ENCODE results near the gene NEGR1.

Gene NEGR1

DNA sequence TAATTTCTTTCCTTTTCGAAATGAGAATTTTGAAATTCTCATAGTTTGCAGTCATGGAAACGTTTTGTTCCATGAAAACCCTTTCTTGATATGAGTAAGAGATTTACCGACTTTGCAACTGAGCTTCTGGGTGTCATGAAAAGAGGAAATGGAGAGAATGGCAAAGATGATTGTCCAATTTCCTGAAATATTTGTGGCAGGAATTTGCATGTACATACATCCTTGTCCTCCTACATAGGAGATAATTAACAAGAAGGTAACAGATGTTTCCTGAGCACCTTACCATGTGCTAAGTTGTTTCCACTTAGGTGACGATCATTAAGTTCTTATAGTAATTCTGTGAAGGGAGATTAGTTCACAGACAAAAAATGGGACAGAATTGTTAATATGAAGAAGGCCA, 170.7 kb downstream of the NEGR1 start:
- no peak for DNase-seq

DNA sequence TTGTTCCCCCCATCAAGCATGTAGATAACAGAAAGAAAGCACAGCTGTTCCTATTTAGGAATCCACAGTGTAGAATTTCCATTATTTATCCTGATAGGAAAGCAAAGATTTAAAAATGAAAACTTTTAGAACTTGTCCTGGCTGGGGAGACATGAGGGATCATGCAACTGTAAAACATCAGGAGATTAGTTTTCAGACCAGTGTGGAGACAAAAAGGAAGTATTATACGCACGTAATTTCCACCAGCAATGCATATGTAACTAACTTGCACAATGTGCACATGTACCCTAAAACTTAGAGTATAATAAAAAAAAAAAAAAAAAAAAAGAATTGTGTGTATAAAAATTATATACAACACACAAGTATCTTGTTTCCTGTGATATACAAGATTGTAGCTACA, 172.4 kb downstream of the NEGR1 start:
- DNase-seq: no peak

DNA sequence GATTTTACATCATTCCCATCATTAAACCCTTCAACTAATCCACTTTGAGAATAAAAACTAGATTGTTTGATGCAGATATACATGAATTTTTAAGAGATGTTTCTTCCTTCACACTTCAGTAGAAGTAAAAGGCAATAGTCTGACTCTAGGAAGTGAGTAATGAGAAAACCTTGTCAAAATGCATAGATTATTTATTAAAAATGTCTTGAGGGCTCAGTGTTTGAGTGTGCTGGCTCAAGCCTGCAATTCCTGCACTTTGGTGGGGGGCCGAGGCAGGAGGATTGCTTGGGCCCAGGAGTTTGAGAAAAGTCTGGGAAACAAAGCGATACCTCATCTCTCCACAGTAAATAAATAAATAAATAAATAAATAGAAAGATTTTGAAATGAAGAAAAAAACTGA, 177.1 kb downstream of the NEGR1 start:
- DNase-seq: no peak

DNA sequence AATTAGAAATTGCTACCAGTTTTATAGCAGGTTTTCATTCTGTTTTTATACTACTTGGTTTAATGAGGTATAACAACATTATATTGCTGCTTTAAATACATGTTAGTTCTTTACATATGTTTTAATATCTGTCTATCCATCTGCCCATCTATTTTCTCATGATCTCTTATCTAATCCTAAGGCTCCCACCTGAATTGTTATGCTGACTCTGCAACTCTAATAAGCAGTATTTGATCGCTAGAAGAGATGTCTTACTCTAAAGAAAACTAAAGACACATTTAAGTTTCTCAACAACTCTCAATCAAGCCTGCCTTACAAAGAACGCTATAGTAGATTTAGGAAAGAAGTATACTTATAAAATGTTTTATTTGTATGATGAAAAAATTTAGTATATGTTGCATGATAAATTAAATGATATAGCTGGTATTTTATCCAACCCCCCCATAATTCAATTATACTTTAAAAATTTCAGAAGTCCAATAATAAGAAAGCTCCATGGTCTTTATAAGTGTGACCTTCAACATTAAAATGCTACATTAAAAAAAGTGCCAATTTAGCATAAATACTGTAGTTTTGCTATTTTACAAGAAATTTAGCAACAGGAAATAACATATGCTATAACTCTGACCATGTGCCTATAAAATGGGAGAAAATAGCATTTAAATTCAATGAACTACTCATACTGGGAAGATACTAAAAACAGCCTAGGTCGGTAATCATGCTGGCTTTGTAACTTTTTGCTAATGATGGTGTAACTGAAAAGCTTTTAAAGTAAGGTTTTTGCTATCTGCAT, 180.3 kb downstream of the NEGR1 start:
- no peak for DNase-seq

DNA sequence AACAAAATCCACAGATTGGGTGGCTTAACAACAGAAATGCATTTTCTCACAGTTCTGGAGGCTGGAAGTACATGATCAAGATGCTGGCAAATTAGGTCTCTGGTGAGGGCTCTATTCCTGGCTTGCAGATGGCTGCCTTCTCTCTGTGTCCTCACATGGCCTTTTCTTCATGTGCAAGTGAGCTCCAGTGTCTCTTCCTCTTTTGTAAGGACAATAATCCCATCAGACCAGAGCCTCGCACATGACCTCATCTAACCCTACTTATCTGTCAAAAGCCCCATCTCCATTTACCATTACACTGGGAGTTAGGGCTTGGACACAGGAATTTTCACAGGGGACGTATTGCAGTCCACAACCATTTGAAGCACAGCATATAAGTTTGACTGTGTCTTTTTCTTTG, 181.6 kb downstream of the NEGR1 start:
- DNase-seq: no peak

DNA sequence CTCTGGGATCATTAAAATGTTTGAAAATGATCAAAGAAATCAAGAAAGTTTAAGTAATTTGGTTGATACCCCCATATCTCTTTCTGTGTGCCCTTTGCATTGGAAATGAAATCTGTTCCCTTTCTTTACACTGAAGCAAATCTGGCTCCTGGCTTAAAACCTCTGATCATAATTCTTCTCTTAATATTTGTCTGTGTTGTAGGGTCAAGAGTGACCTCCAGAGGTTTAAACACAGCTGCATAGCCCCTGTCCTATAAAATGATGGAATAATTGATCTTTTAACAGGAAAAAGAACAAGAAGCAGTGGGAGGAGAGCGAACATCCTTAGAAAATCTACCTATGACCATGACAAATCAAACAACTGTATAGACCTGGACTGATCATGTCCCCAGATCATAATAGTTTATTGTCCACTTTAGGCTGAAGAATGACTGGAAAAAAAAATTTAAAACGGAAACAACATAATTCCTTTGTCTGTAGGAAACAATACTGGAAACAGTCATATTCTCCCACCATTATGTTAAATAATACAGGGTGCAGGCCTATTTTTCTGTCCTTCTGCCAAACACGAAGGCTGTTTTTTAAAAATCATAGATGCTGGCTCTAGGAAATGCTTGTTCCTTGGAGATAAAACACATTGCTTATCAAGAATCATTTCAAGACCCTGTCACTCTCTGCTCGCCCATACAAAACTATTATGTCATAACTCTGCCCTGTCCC, 184.3 kb downstream of the NEGR1 start:
- DNase-seq: no peak

DNA sequence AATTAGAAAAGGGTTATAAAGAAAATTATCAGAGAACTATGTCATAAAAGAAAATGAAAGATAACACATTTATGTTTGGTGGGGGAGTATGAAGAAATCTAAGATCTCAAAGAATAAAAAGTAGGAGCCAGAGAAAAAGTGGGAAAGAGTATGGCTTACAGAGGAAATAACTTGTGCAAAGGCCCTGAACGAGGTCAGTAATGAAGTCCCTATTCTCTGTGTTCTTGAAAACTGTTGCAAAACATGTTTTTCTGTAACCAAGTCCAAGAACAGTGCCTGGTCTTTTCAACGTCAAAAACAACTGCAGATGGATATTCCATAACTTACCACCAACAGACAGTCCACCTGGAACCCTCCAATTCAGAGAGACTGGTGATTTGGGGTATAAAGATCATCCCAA, 188.1 kb downstream of the NEGR1 start:
- DNase-seq: no peak

DNA sequence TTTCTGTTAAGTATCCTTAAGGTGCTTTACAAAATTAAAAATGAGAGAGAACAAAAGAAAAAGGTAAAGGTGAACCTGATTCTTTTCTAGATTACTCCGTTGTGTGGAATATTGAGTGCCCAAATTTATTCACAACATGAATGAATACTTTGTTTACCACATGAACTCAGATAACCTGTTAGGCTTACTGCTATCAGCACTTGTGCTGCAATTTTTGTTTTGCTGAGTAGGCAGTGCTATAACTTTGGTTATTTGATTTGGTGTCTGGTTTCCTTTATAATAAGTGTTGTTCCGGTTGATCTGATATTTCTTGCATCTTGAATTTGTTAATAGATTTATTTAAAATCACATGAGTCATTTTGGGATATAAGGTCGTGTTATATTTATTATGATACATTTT, 195.9 kb downstream of the NEGR1 start:
- DNase-seq: peak; percentile 50

DNA sequence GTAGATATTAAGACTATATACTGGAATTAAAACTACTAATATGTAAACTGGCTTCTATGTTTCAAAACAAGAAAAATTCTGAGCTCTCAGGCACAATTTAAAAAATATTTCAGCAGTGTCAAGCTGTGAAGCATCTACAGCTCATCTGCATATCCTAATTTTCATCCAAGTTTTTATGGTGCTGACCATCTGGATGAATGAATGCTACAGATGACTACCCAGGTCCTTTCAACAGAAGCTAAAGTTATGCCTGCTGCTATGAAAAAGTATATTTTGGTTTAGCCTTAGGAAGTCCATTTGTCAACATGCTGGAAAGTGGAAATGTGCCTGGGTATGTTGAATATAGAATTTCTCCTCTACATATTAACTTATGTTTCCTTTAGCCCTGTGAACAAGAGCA, 206.9 kb downstream of the NEGR1 start:
- no peak for DNase-seq

DNA sequence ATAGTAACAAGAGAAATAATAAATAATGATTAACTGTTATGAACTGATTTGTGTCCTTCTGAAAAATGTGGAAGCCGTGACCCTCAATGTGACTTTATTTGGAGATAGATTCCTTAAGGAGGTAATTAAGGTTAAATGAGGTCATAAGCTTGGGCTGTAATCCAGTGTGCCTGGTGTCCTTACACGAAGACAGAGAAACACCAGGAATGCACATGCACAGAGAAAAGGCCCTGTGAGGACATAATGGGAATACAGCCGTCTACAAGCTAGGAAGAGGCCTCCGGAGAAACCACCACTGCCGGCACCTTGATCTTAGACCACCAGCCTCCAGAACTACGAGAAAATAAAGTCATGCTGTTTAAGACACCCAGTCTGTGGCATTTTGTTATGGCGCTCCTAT, 215.9 kb downstream of the NEGR1 start:
- DNase-seq: no peak

DNA sequence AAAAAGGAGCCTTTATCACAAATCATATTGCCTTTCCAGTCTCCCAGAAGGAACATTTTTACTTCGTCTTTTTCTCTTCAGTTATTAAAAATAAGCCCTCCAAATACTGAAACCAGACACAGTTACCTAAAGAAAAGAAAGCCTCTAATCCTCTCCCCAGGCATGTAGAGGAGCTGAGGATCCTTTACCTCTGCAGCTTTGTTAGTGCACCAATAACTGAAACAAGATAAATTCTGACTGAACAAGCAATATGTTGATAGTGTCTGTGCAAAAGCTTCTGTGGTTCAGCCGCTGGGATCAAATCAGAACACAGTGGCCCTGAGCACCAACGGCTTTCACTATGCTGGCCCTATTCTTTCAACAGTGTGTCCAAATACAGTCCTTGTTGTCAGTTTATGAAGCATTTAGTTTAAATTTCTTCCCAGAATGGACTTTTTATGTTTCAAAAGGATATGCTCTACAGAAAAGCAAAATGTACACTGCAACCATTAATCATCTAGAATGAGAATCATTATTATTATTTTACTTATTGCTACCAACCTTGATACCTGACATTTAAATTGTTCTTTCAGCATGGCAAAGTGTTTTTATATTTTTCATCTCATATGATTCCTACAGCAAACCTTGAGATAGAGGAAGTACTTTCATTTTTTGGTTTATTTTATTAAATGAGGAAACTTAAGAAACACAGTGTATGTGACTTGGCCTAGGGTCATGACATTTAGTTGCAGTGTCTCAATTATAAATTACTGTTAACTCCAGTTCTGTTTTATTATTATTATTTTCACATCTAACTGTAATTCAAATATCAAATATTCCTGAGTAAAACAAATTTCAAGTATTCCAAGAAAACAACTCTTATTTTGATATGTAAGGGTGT, 217.9 kb downstream of the NEGR1 start:
- no peak for DNase-seq

DNA sequence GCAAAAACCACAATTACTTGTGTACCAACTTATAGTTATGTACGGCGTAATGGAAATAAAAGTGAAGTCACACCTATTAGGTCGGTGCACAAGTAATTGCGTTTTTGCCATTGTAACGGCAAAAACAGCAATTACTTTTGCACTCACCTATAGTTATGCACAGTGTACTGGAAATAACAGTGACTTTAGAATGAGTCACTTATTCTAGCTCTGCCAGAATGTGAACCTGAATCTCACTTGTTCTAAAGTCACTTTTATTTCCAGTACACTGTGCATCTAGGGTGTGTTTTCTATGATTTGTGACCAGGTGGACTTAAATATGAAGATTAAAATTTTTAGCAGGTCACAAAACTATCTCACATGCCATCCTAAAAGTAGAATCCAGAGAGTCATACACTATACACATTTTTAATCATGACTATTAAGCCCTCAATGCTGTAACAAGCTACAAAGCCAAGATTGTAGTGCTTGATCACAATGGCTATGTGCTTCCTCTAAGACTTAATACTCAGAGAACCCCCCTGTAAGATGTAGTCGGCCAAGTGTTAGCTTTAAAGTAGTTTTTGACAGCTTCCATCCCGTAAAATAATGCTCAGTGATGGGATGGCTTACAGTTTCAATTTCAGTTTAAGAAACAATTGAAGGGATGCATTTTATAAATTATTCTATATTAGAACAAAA, 218.8 kb downstream of the NEGR1 start:
- DNase-seq: no peak

DNA sequence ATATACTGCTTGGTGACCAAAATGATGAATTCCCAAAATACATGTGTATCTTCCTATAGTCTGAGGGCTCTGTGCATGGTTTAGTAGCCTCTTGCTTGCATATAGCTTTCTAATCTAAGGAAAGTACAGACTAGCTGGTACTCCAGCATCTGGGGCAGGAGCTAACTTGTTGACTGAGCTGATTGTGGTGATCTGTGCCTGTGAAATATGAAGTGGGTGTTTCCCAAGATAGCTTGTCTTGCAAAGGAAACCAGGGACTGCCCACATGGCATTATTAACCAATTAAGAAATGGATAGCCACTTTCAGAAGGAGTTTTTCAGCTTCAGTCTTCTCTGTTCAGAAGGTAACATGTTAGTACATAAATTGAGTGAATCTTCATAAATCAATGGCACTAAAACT, 219.8 kb downstream of the NEGR1 start:
- no peak for DNase-seq

DNA sequence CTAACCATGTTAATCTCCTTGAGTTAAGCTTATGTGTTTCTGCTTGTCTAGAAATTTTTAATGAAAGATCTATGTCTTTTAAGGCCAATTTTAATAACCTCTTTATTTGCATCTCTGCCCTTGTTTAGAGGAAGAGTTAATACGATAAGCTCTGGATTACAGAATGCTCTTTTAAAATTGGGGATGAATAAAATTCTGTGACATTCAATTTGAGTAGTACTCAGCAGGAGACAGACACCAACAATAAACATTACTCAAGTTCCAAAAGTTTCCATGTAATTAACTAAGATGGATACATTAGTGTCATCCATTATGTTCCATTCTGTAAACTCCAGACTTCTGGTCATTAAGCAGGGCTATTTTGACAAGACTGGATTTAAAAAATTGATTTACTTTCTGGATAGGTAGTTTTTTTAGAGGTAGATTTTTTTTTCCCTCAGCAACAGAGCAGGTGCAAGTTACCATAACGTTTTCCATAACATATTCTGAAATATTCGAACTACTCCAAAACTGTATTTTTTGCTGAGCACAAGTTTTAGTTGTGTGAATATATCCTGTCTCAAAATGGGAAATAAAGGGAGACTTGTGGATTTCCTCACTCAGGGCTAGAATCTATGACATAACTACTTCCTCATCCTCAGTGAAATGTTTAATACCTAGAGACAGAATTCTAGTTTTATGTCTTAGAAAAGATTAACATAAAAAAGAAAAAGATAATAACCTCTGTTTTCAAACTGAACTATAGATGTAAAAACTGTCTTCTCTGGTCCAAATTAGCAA, 221.7 kb downstream of the NEGR1 start:
- no peak for DNase-seq

DNA sequence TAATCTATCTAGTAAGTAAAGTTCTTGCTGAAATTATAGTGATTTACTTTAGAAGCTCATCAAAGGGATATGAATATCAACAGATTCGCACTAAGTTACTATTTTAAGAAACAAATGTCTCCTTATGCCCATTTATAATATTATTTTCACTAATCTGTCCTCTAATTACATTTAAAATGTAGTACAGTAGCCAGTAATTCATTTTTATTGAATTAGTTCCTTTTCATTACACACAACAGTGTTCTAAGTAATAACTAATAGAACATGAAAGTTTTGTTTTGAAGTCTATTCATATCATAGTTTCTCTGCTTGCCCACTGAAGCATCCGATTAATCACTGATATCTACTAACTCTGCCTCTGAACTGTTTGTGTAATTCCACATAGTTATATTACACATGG, 225.8 kb downstream of the NEGR1 start:
- DNase-seq: no peak

DNA sequence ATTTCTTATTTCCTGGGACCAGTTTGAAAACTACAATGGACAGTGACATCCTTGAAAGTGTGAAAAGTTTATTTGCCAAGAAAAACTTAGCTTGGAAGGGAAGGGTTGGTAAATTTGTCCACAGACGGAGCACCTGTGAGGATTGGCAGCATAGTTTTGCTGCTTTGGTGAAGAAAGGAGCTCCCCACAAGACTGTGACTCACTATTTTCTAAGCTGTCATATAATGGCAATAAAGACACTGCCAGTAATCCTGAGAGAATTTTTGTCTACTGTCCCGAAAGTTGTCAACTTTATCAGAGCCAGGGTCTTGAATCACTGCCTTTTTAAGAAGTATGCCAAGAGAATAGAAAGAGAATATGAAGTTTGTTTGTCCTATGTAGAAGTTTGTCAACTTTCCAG, 230.8 kb downstream of the NEGR1 start:
- no peak for DNase-seq

DNA sequence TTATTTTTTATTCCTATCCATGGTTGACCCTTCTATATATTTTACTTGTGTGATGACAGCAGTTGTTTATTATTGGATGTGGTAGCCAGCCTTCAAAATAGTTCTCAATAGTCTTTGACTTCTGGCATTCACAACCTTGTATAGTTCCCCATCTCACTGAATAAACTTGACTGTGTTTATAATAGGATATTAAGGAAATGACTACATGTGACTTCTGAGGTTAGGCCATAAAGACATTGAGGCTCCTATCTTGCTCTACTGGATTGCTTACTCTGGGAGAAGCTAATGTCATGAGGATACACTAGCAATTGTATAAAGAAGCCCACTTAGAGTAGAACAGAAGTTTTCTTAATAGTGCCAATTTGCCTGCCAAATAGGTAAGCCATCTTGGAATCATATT, 231.8 kb downstream of the NEGR1 start:
- no peak for DNase-seq

DNA sequence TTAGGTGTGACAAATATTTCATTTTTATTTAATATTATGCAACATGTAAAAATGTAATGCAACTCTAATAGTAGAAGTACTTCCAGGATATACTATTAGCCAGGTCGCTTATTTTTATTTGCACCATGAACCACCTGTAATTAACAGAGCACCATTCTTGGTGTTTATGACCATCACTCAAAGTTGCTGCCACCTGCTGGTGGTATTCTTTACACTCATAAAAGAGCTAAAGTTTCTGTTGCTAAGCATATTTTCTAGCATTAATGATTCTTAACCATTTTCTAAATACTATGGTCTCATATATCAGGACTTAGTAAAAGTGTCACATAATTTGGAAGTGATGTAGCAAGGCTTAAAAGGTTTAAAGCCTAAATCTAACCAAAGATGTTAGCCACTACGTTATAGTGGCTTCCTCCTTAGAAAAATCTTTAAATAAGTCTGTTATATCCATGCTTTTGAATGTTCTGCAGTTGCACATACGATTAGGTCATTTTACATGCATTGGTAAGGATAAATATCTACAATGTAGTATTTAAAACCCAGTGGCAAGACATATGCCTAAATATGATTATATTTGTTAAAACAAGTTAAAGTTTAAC, 244.5 kb downstream of the NEGR1 start:
- DNase-seq: no peak

DNA sequence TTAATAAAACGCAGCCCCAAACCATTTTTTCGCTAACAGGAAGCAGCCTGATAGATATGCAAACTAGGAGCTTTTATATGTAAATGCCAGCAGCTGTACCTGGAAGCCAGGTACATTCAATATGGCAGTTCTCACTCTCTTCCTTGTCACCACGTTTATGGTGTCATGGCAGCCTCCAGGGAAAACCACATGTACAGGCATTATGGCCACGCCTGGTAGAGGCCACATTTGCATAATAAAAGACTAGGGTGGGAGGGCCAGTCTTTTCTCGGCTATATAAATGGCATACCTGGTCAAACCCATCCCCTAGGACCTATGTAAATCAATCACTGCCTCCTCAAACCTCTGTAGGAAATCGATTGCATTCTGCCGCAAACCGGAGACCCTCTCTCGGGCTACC, 247.5 kb downstream of the NEGR1 start:
- DNase-seq: no peak

DNA sequence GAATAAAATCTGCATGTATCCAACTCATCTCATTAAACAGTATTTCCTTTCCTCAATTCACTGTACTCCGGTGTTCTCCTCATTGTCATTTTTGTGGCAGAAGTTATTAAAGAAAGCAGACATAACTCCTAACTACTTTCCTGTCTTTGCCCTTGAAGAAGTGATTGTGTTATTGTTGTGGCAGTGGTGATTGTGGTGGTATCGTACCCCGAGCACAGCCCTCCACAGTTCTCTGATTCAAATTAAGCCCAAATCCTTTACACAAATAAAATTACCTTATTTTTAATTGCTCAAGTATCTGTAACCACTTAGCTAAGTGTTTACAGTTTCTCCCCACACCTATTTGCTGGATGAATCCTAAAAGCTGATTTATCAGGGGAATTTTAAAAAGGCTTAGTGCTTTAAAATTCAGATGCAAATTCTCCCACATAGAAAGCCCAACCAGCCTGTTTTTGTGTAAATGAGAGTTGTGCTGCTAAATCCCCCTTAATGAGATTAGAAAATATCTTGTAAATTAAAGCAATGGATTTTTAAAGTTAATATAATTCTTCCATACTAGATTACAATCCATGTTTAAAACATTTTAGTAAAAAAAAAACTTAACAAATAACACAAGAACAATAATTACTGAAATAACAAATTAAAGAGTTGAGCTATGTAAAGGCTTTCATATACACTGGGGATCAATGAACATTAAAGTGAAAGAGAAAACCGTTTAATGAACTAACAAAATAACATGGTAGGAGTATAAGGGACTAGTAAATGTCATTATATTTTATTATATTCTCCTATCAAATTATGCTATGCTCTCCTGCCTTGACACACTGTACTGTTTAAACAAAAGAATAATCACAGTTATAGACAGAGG, 259.0 kb downstream of the NEGR1 start:
- no peak for DNase-seq

DNA sequence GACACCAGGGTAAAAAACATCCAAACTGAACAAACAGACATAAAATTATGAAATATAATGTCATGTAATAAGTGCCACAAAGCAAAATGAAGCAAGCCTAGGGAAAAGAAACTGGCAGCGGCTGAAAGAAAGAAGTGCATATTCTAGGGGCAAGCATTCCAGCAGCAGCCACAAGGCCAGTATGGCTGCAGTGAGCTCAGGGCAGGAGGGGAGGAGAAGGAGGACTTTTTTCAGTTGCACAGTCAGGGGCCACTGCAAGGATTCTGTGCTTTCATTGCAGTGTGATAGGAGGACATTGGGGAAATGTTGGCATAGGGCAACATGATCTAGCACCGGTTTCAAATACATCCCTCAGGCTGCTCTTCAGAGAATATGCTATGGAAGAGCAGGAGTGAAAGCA, 263.8 kb downstream of the NEGR1 start:
- DNase-seq: no peak

Data from DMS79 (cell line).